Activated CD4-positive, CD25-positive, alpha-beta regulatory T cell treated with anti-CD3 and anti-CD28 coated beads, Interleukin-2, amount 50 U/mL, for 16 hours (primary cell): ENCODE measurements around the gene PNMT.
"Not testable (repeated sequence)": the region's sequence is repeated elsewhere in the genome, so short reads cannot be mapped to it uniquely, and the experiment has no call there.

ENCODE experiments used
- DNase-seq: peaks from one replicate; pipeline ENCODE4 v3.0.0-alpha.2; 2020; ENCODE audit warnings: low read depth, low spot score

The PNMT gene

GRCh38 chr17:39687546-39688474, 19.6 kb downstream of the PNMT start, which contains the start of gene PGAP3:
TSS of gene PGAP3 (minus strand) at chr17:39688057. CDS start at chr17:39688014, 43 bp downstream.
- DNase-seq = peak; percentile 61

GRCh38 chr17:39688475-39688835, 20.2 kb downstream of the PNMT start:
- no peak for DNase-seq

GRCh38 chr17:39688945-39689344, 20.7 kb downstream of the PNMT start:
- no peak for DNase-seq

- no peak for DNase-seq
Measured at GRCh38 chr17:39694593-39694992, 26.3 kb downstream of the PNMT start.

- no peak for DNase-seq
Measured at GRCh38 chr17:39695089-39695474, 26.8 kb downstream of the PNMT start.

DNA sequence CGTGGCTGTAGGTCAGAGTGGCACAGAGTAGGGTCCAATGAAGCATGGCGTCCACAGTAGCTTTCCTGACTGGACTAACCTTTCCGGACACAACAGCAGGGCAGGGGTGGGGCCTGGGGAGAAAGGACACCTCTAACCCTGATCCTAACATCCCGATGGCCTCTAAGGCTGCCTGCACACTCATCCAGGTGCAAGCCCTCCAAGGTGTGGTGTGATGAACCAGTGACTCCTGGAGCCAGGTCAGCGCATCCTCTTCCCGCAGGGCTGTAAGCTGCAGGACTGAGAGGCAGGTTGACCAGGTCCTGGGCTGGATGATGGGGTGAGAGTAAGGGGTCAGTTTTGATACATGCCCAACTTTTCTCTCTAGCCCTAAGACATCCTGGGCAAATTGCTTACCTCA, 28.5 kb downstream of the PNMT start:
- no peak for DNase-seq

DNA sequence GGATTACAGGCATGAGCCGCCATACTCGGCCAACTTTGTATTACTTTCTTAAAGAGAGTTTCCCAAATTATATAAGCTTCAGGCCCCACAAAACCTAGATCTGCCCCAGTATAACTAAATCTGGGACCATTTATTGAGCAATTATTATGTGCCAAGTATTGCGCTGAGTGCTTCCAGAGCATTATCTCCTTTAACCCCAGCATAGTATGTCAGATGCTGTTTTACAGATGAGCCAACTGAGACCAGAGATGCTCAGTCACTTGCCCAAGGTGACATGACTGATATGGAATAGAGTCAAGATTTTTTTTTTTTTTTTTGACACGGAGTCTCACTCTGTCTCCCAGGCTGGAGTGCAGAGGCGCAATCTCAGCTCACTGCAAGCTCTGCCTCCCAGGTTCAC, 29.7 kb downstream of the PNMT start:
- no peak for DNase-seq

- not testable (repeated sequence) for DNase-seq
Measured at GRCh38 chr17:39699157-39699817, 31.0 kb downstream of the PNMT start.

DNA sequence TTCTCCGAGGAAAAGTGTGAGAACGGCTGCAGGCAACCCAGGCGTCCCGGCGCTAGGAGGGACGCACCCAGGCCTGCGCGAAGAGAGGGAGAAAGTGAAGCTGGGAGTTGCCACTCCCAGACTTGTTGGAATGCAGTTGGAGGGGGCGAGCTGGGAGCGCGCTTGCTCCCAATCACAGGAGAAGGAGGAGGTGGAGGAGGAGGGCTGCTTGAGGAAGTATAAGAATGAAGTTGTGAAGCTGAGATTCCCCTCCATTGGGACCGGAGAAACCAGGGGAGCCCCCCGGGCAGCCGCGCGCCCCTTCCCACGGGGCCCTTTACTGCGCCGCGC, 31.5 kb downstream of the PNMT start, which contains the start of gene ERBB2:
TSS of gene ERBB2 (plus strand) at position 247 of the 330 bp plus-strand sequence. CDS start 175 bp downstream, outside the sequence.
- DNase-seq = no peak

- no peak for DNase-seq
Measured at GRCh38 chr17:39700148-39700987, 32.1 kb downstream of the PNMT start.

DNA sequence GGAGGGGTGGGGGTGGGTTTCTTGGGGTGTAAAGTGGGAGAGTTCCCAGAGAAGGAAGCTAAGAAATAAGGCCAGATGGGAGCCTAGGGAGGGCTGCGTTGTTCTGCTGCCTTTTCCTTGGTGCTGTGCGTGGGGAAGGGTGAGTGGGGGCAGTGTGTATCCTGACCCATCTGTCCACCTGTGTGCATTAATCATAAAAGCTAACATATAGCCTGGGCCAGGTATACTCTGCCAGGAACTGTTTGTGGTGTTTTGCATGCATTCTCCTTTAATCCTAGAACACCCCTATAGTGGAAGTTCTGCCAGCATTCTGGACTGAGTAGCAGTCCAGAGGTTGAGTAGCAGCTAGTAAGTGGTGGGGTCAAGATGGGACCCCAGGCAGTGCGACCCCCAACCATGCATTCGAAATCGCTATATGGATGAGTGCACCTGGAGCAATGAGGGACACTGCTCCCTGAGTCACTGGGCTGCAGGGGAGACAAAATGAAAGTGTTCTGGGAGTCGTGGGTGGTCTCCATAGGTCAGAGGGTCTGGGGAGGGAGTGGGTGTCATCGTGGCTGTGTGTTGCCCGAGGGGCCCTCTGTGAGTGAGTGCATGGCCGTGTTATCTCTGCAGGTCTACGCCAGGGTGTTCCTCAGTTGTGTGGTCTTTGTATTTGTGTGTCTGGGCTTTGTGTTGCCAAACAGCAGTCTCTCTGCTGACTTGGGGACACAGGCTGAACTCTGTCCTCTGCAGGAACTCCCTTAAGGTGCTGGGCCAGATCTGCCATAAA, 32.9 kb downstream of the PNMT start:
- no peak for DNase-seq

GRCh38 chr17:39701784-39702422, 33.6 kb downstream of the PNMT start:
- no peak for DNase-seq

DNA sequence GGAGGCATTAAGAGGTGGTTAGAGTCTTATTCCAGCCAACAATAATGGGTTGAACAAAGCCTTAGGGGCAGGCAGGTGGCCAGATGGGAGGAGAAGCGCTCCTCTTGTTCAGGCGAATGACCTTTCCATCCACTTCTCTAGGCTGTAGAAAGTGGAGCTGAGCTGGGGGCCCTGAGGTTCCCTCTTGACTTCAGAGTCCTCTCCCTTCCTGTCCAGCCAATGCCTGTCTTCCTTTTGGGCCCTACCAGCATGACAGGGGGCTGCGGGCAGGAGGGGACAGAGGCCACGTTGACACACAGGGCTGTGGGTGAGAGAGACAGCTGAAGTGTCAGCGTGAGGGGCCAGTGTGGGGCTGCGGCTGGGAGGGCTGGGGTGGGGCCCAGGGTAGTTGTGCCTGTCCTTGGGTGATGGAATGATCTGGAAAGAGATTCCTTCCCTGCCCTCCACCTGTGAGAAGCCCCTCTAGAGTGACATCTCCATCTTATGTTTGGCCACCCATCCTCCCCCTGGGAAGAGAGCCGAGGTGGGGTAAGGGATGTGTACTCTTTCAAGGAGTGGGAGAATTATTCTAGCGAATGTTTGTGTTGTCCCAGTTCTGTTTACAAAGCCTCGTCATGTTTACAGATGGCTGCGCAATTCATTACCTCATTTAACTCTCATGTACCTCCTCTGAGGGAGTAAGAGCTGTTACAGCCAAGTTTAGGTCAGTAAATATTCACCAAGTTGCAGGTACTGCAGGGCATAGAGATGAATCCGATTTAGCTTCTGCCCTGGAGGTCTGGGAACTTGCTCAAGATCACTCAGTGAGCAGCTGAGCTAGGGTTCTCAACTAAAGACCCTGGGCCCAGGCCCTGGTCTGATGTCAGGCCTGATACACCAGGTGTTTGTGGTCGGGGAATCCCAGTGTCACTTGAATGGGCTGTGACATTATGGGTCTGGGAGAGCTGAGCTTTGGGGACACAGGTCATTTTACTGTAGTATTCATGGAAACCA, 34.9 kb downstream of the PNMT start:
- no peak for DNase-seq

DNA sequence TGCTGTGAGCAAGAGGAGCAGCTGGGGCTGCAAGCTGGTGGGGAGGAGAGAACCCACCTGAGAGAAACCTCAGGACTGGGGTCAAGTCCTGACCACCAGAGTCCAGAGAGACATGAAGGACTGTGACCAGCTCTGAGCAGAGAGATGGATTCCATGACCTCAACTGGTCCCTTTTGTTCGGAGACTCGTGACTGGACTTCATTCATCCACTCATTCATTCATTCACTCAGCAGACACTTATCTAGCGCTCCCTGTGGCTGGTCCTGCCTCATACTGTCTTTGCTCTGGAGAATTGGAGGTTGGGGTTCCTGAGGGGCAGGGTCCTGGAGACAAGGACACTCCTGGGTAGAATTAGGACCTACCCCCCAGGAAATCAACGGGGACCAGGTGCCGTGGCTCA, 35.7 kb downstream of the PNMT start:
- no peak for DNase-seq

- no peak for DNase-seq
Measured at GRCh38 chr17:39704821-39705551, 36.7 kb downstream of the PNMT start.

DNA sequence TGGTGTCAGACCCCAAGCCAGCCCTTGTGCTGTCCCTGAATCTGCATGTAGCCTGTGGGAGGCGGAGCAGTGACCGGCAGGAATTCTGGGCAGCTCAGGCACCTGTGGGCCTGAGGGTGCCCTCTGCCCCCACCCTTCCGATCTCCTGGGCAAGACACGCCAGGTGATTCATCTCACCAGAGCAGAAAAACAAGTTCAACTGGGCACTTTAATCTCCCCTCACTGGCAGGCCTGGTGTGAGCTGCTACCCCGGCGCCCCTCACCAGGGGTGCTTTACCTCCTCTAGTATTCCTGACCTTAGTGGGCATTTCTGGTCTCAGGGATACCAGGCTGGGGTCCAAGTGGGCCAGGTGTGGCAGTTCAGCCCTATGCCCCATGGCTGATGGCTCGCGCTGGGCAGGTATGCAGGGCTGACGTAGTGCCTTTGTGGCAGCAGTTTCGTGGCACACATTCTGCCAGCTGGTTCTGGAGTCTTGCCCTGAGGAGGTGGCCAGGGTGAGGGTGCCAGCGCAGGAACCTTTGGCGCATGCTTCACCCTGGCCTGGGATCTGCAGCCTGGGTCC, 37.6 kb downstream of the PNMT start:
- no peak for DNase-seq

- no peak for DNase-seq
Measured at GRCh38 chr17:39706383-39706782, 38.1 kb downstream of the PNMT start.

GRCh38 chr17:39706921-39707337, 38.7 kb downstream of the PNMT start:
- no peak for DNase-seq
